ENCODE measurements around the gene ZNF354C. TPM values are rescaled to one million over a fixed set of nuclear protein-coding genes. Genes with fewer than 3 reads are reported as not detected.
A peak's percentile ranks its signal among the peaks of the same experiment; 100 is the strongest.

Gene ZNF354C
- total RNA-seq (ENCODE audit: low replicate concordance) = 8.6 and 10.5 TPM in 2 replicates

DNA sequence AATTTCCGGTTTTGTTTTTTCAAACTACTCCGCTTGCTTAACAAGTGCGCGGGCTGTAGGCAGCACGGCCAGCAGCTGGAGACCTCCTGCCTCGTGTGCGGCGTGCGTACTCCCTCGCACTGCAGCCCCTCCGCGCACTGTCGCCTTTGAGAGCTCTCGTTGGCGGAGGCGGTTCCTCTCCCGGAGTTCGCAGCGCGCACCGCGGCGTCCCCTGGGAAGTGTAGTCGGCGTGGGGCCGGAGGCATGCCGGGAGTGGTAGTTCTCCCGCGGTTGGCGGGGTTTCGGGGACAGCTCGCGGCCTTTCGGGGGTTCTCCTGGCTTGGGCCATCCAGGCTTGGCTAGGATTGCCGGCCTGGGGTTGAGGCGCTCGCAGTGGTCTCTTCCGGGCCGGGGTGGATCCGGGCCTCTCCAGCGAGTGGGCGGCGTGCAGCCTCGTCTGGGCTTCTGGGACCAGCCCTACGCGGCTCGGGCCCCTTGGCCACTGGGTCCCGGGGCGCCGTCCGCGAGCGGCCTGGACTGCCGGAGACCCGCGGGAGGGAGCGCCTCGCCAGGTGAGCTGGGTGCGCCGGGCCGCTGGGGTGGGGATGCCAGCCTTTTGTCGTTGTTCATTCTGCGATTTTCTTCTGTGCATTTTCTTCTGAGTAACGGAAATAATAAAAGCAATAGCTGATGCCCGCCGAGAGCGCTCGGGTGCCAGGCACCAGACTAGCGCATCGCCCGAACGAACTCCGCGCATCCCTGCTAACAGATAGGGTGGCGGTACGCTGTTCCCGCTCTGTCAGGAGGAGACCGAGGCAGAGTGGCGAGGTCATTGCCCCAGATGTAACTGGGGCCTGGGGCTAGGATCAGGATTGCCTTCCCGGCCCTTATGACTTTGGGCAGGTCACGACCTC lies at the start of gene ZNF354C:
Gene ZNF354C (plus strand): TSS at position 258 of the 893 bp plus-strand sequence. CDS start 1,696 bp downstream, outside the sequence.
- peak within 1 kb of the TSS; percentile 86 for H3K4me3 ChIP-seq (ENCODE audit: low read depth, low read length)
- TF ChIP-seq, protein P1, sequence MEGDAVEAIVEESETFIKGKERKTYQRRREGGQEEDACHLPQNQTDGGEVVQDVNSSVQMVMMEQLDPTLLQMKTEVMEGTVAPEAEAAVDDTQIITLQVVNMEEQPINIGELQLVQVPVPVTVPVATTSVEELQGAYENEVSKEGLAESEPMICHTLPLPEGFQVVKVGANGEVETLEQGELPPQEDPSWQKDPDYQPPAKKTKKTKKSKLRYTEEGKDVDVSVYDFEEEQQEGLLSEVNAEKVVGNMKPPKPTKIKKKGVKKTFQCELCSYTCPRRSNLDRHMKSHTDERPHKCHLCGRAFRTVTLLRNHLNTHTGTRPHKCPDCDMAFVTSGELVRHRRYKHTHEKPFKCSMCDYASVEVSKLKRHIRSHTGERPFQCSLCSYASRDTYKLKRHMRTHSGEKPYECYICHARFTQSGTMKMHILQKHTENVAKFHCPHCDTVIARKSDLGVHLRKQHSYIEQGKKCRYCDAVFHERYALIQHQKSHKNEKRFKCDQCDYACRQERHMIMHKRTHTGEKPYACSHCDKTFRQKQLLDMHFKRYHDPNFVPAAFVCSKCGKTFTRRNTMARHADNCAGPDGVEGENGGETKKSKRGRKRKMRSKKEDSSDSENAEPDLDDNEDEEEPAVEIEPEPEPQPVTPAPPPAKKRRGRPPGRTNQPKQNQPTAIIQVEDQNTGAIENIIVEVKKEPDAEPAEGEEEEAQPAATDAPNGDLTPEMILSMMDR (IDR thresholded peaks at IDR 0.05; ENCODE audit: insufficient read depth, low read length) = no peak
- DNase-seq (ENCODE audit: low read depth) = peak; percentile 84

DNA sequence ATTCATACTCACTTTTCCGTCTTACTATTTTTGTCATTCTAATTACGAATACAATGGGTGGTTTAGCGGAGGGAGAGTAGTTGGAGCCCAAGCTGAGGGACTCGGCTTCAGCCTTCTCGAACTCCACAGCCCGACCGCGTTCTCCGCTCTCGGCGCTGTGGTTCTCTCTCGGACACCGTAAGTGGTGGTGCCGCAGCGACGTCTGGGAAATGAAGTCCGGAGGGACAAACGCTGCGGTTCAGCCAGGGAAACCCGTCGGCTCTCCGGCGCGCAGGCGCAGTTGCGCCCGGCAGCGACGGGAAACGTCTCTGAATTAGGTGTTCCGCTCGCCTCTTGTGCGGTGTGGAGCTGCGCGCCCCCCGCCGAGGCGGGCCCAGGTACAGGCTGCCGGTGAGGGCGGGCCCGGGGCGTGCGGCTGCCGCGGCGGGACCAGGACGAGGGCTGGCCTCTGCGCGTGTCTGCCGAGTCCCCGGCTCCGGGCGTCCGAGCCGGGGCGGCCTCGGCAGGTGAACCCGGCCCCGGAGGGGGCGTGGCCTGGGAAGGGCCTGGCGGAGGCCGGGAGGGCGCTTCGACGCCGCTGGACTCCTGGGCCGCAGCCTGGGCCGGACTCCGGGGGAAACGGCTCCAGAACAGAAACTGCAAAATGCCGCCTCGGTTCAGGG lies 36.5 kb upstream of the ZNF354C start, which contains the start of gene ZNF879:
Gene ZNF879 (plus strand): TSS at position 277 of the 662 bp plus-strand sequence. CDS start 1,201 bp downstream, outside the sequence.
- TF ChIP-seq, protein P1 (IDR thresholded peaks at IDR 0.05; ENCODE audit: insufficient read depth, low read length) = no peak
- H3K4me3 ChIP-seq (ENCODE audit: low read depth, low read length) = peak within 1 kb of the TSS; percentile 60
- DNase-seq (ENCODE audit: low read depth) = peak; percentile 95

DNA sequence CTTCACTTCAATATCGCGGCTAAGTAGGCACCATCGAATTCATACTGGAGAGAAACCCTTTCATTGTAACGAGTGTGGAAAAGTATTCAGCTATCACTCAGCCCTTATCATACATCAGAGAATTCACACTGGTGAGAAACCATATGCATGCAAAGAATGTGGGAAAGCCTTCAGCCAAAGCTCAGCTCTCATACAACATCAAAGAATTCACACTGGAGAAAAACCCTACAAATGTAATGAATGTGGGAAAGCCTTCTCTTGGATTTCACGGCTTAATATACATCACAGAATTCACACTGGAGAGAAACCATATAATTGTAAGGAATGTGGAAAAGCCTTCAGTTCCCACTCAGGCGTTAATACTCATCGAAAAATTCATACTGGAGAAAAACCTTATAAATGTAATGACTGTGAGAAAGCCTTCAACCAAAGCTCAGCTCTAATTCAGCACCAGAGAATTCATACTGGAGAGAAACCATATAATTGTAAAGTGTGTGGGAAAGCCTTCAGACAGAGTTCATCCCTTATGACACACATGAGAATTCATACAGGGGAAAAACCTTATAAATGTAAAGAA lies 27.1 kb upstream of the ZNF354C start:
- no peak overlapping the region for H3K4me3 ChIP-seq (ENCODE audit: low read depth, low read length)
- TF ChIP-seq, protein P1 (IDR thresholded peaks at IDR 0.05; ENCODE audit: insufficient read depth, low read length) = no peak
- DNase-seq (ENCODE audit: low read depth) = no peak

DNA sequence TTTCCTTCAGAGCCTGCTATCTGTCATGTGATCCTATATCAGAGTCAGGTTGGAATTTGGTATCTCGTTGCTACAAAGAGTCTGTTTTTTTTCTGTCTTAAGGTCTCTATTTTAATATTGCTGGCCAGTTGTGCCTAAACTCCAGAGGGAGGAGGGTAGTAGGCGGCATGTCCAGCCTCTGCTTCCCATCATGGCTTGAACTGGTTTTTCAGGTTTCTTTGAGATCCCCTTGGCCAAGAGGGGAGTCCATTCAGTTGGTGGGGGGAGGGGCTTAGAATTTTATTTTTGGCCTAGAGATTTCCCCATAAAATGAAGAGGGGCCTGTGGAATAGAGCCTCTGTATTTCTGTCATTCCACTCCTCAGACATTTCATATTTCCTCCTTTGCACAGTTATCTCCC lies 15.4 kb upstream of the ZNF354C start:
- TF ChIP-seq, protein P1 (IDR thresholded peaks at IDR 0.05; ENCODE audit: insufficient read depth, low read length) = no peak

DNA sequence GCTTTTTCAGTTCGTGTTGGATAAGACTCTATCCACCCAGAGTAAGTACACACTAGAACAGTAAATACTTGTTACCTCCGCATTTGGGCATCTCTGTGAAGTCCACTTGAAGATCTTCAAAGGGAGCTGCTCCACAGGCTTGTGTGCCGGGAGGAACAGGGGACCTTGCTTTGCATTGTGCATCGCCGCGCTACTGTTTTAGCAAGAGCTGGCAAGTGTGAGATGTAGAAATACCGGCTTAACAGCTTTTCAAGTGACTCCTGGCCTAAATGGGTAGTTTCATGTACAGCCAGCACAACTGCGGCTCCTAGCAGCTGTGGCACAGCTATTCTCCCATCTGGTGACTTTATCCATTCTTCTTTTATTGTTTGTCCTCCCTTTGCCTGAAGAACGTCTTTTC lies 8.4 kb upstream of the ZNF354C start:
- no peak overlapping the region for H3K4me3 ChIP-seq (ENCODE audit: low read depth, low read length)
- TF ChIP-seq, protein P1 (IDR thresholded peaks at IDR 0.05; ENCODE audit: insufficient read depth, low read length) = no peak
- no peak for DNase-seq (ENCODE audit: low read depth)

More for the DNA sequence above, 15.4 kb upstream of the ZNF354C start:
- DNase-seq (ENCODE audit: low read depth) = no peak
- H3K4me3 ChIP-seq (ENCODE audit: low read depth, low read length) = no peak overlapping the region

DNA sequence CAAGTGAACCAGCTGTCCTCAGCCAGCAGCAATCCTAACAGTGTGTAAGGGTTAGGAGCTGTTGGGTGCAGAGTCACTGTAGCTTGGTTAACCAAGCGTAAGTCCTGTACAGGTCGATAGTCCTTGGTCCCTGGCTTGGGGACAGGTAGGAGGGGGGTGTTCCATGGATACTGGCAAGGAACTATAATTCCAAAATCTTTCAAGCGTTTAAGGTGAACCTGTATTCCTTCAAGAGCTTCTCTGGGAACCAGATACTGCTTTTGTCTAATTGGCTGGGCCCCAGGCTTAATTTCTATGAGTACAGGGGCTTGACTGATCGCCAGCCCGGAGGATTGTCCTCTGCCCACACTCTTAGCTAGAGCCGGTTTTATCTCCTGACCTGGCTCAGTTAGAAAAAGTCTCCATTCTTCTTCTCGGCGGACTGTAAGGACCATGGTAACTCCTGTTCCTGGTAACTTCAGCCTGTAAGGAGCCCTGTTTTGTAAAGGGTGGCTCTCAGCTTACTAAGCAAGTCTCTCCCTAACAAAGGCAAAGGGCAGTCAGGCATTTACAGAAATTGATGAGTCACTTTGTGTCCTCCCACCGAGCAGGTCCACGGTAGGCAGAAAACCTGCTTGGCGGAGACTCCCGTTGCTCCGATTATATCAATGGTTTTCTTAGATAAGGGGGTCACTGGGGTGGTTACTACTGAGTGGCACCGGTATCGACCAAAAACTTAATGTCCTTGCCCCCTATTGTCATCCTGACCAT lies 6.0 kb upstream of the ZNF354C start:
- TF ChIP-seq, protein P1 (IDR thresholded peaks at IDR 0.05; ENCODE audit: insufficient read depth, low read length) = no peak
- no peak overlapping the region for H3K4me3 ChIP-seq (ENCODE audit: low read depth, low read length)
- no peak for DNase-seq (ENCODE audit: low read depth)

All from fibroblast of the aortic adventitia (primary cell).